ENCODE results near the gene CHN2.

Gene CHN2

GRCh38 chr7:29435167-29435566 is 240.6 kb downstream of the CHN2 start:
- DNase-seq (ENCODE audit: low spot score): no peak
- no peak overlapping the region for H3K27ac Mint-ChIP-seq
- no peaks in the 10 kb centered on the region for H3K36me3 Mint-ChIP-seq (ENCODE audit: low read depth)
- H3K27me3 Mint-ChIP-seq (ENCODE audit: low read depth): no peaks in the 10 kb centered on the region
- H3K4me1 Mint-ChIP-seq (ENCODE audit: low read depth): no peaks in the 10 kb centered on the region
- no peak overlapping the region for H3K4me3 Mint-ChIP-seq
- H3K9me3 Mint-ChIP-seq: no peaks in the 10 kb centered on the region

- Mint-ChIP-seq H3K27ac (no peak overlapping the region), H3K27me3 (ENCODE audit: low read depth) (no peaks in the 10 kb centered on the region), H3K4me1 (ENCODE audit: low read depth) (no peaks in the 10 kb centered on the region), H3K36me3 (ENCODE audit: low read depth) (no peaks in the 10 kb centered on the region), H3K4me3 (no peak overlapping the region), H3K9me3 (no peaks in the 10 kb centered on the region)
- DNase-seq (ENCODE audit: low spot score): no peak
Observed at GRCh38 chr7:29435902-29436301, 241.3 kb downstream of the CHN2 start.

GRCh38 chr7:29442146-29442545 is 247.6 kb downstream of the CHN2 start:
- Mint-ChIP-seq H3K36me3 (ENCODE audit: low read depth) (no peaks in the 10 kb centered on the region), H3K4me1 (ENCODE audit: low read depth) (no peaks in the 10 kb centered on the region), H3K27me3 (ENCODE audit: low read depth) (no peaks in the 10 kb centered on the region), H3K4me3 (no peak overlapping the region), H3K9me3 (no peaks in the 10 kb centered on the region), H3K27ac (no peak overlapping the region)
- no peak for DNase-seq (ENCODE audit: low spot score)

- Mint-ChIP-seq H3K27ac (no peak overlapping the region), H3K4me3 (no peak overlapping the region), H3K9me3 (no peaks in the 10 kb centered on the region), H3K4me1 (ENCODE audit: low read depth) (no peaks in the 10 kb centered on the region), H3K27me3 (ENCODE audit: low read depth) (no peaks in the 10 kb centered on the region), H3K36me3 (ENCODE audit: low read depth) (no peaks in the 10 kb centered on the region)
- DNase-seq (ENCODE audit: low spot score): no peak
Observed at GRCh38 chr7:29443552-29443951, 249.0 kb downstream of the CHN2 start.

- Mint-ChIP-seq H3K4me3 (no peak overlapping the region), H3K27me3 (ENCODE audit: low read depth) (no peaks in the 10 kb centered on the region), H3K4me1 (ENCODE audit: low read depth) (no peaks in the 10 kb centered on the region), H3K27ac (no peak overlapping the region), H3K9me3 (no peaks in the 10 kb centered on the region), H3K36me3 (ENCODE audit: low read depth) (no peaks in the 10 kb centered on the region)
- DNase-seq (ENCODE audit: low spot score): no peak
Observed at GRCh38 chr7:29444267-29444666, 249.7 kb downstream of the CHN2 start.

GRCh38 chr7:29445736-29446135 is 251.2 kb downstream of the CHN2 start:
- H3K4me1 Mint-ChIP-seq (ENCODE audit: low read depth): no peaks in the 10 kb centered on the region
- no peak for DNase-seq (ENCODE audit: low spot score)
- no peaks in the 10 kb centered on the region for H3K36me3 Mint-ChIP-seq (ENCODE audit: low read depth)
- no peaks in the 10 kb centered on the region for H3K27me3 Mint-ChIP-seq (ENCODE audit: low read depth)
- no peak overlapping the region for H3K4me3 Mint-ChIP-seq
- H3K27ac Mint-ChIP-seq: no peak overlapping the region
- no peaks in the 10 kb centered on the region for H3K9me3 Mint-ChIP-seq

- Mint-ChIP-seq H3K9me3 (no peaks in the 10 kb centered on the region), H3K4me1 (ENCODE audit: low read depth) (no peaks in the 10 kb centered on the region), H3K27me3 (ENCODE audit: low read depth) (no peaks in the 10 kb centered on the region), H3K36me3 (ENCODE audit: low read depth) (no peaks in the 10 kb centered on the region), H3K4me3 (no peak overlapping the region), H3K27ac (no peak overlapping the region)
- DNase-seq (ENCODE audit: low spot score): no peak
Observed at GRCh38 chr7:29447828-29448227, 253.3 kb downstream of the CHN2 start.

- Mint-ChIP-seq H3K36me3 (ENCODE audit: low read depth) (no peaks in the 10 kb centered on the region), H3K4me3 (no peak overlapping the region), H3K9me3 (no peaks in the 10 kb centered on the region), H3K27ac (no peak overlapping the region), H3K4me1 (ENCODE audit: low read depth) (no peaks in the 10 kb centered on the region), H3K27me3 (ENCODE audit: low read depth) (no peaks in the 10 kb centered on the region)
- DNase-seq (ENCODE audit: low spot score): no peak
Observed at GRCh38 chr7:29449569-29450260, 255.1 kb downstream of the CHN2 start.

GRCh38 chr7:29453021-29453420 is 258.4 kb downstream of the CHN2 start:
- H3K27ac Mint-ChIP-seq: no peak overlapping the region
- no peaks in the 10 kb centered on the region for H3K36me3 Mint-ChIP-seq (ENCODE audit: low read depth)
- no peak overlapping the region for H3K4me3 Mint-ChIP-seq
- DNase-seq (ENCODE audit: low spot score): no peak
- H3K4me1 Mint-ChIP-seq (ENCODE audit: low read depth): no peaks in the 10 kb centered on the region
- no peaks in the 10 kb centered on the region for H3K27me3 Mint-ChIP-seq (ENCODE audit: low read depth)
- H3K9me3 Mint-ChIP-seq: no peaks in the 10 kb centered on the region

GRCh38 chr7:29454464-29454863 is 259.9 kb downstream of the CHN2 start:
- DNase-seq (ENCODE audit: low spot score): no peak
- no peaks in the 10 kb centered on the region for H3K36me3 Mint-ChIP-seq (ENCODE audit: low read depth)
- no peak overlapping the region for H3K27ac Mint-ChIP-seq

GRCh38 chr7:29454899-29455451 is 260.4 kb downstream of the CHN2 start:
- H3K27me3 Mint-ChIP-seq (ENCODE audit: low read depth): no peaks in the 10 kb centered on the region
- no peak for DNase-seq (ENCODE audit: low spot score)

More at GRCh38 chr7:29454464-29454863, 259.9 kb downstream of the CHN2 start:
- Mint-ChIP-seq H3K4me3 (no peak overlapping the region), H3K9me3 (no peaks in the 10 kb centered on the region), H3K27me3 (ENCODE audit: low read depth) (no peaks in the 10 kb centered on the region), H3K4me1 (ENCODE audit: low read depth) (no peaks in the 10 kb centered on the region)

GRCh38 chr7:29457141-29457561 is 262.6 kb downstream of the CHN2 start:
- no peak for DNase-seq (ENCODE audit: low spot score)
- no peaks in the 10 kb centered on the region for H3K9me3 Mint-ChIP-seq
- no peaks in the 10 kb centered on the region for H3K4me1 Mint-ChIP-seq (ENCODE audit: low read depth)
- no peak overlapping the region for H3K4me3 Mint-ChIP-seq
- H3K27me3 Mint-ChIP-seq (ENCODE audit: low read depth): no peaks in the 10 kb centered on the region
- no peak overlapping the region for H3K27ac Mint-ChIP-seq
- H3K36me3 Mint-ChIP-seq (ENCODE audit: low read depth): no peaks in the 10 kb centered on the region

More at GRCh38 chr7:29454899-29455451, 260.4 kb downstream of the CHN2 start:
- no peaks in the 10 kb centered on the region for H3K9me3 Mint-ChIP-seq
- no peaks in the 10 kb centered on the region for H3K4me1 Mint-ChIP-seq (ENCODE audit: low read depth)
- H3K36me3 Mint-ChIP-seq (ENCODE audit: low read depth): no peaks in the 10 kb centered on the region
- H3K4me3 Mint-ChIP-seq: no peak overlapping the region
- no peak overlapping the region for H3K27ac Mint-ChIP-seq

- Mint-ChIP-seq H3K4me3 (no peak overlapping the region), H3K27ac (no peak overlapping the region), H3K27me3 (ENCODE audit: low read depth) (no peaks in the 10 kb centered on the region), H3K36me3 (ENCODE audit: low read depth) (no peaks in the 10 kb centered on the region), H3K9me3 (no peaks in the 10 kb centered on the region), H3K4me1 (ENCODE audit: low read depth) (no peaks in the 10 kb centered on the region)
- DNase-seq (ENCODE audit: low spot score): no peak
Observed at GRCh38 chr7:29457565-29458011, 263.0 kb downstream of the CHN2 start.

GRCh38 chr7:29458933-29459332 is 264.4 kb downstream of the CHN2 start:
- DNase-seq (ENCODE audit: low spot score): no peak
- Mint-ChIP-seq H3K9me3 (no peaks in the 10 kb centered on the region), H3K27ac (no peak overlapping the region), H3K4me3 (no peak overlapping the region), H3K4me1 (ENCODE audit: low read depth) (no peaks in the 10 kb centered on the region), H3K27me3 (ENCODE audit: low read depth) (no peaks in the 10 kb centered on the region), H3K36me3 (ENCODE audit: low read depth) (no peaks in the 10 kb centered on the region)

- no peak for DNase-seq (ENCODE audit: low spot score)
- H3K4me1 Mint-ChIP-seq (ENCODE audit: low read depth): no peaks in the 10 kb centered on the region
- H3K27me3 Mint-ChIP-seq (ENCODE audit: low read depth): no peaks in the 10 kb centered on the region
- no peaks in the 10 kb centered on the region for H3K36me3 Mint-ChIP-seq (ENCODE audit: low read depth)
- H3K27ac Mint-ChIP-seq: no peak overlapping the region
- H3K4me3 Mint-ChIP-seq: no peak overlapping the region
- no peaks in the 10 kb centered on the region for H3K9me3 Mint-ChIP-seq
Observed at GRCh38 chr7:29459589-29459988, 265.0 kb downstream of the CHN2 start.

All from T-helper 2 cell treated with Interferon-gamma antibody and Interleukin-4, amounts not matched to agents 5 μg/mL and 100 μg/mL, for 36 hours (primary cell).